HCT116 (cell line): ENCODE results near the gene GALNT13. TPM values are rescaled to one million over a fixed set of nuclear protein-coding genes. Genes with fewer than 3 reads are reported as not detected.

ENCODE experiments used
- ATAC-seq: fragments of 200-7000 bp; cut with Tn5 transposase; 2 replicates; pipeline ENCODE4 v1.9.1; 2020; ENCODE audit warnings: mild to moderate bottlenecking, moderate library complexity
- BruUV-seq: library from RNA; stranded (reverse); fragments of 400-500 nt; replicated peaks from 2 replicates; lab custom pipeline; 2021; lab: Mats Ljungman, UMichigan
- CTCF ChIA-PET: fragments of 300-600 bp; sonication (Branson Sonifier 250); formaldehyde crosslinking; loops from one replicate; lab custom pipeline; 2021; ENCODE audit warnings: antibody characterized with exemption; lab: Charles Lee
- POLR2A ChIA-PET: fragments of 300-600, 350-600 bp; sonication (Branson Sonifier 250); formaldehyde crosslinking; loops from one replicate; lab custom pipeline; 2021; ENCODE audit warnings: antibody characterized with exemption; lab: Charles Lee
- RAD21 ChIA-PET, 2 experiments: fragments of 300-600 bp; sonication (Branson Sonifier 250); formaldehyde crosslinking; loops; one replicate each; lab custom pipeline; 2023; ENCODE audit warnings: low total read pairs in 2 of 2; ENCODE audit not compliant: uncharacterized antibody in 2 of 2, unreplicated experiment in 2 of 2, low non-redundant PET in 1 of 2; lab: Charles Lee
- DNase-seq: peaks from one replicate; pipeline ENCODE4 v3.0.0-alpha.2; 2010; ENCODE audit warnings: low read depth, low spot score
- H2AFZ ChIP-seq: fragments of 200-600 bp; shearing (Covaris generic), sonication (generic); 2 replicates; pipeline ENCODE4 v1.6.1; 2017; ENCODE audit warnings: low read depth, mixed run types, mixed read lengths, antibody characterized with exemption, low read length; ENCODE audit not compliant: poor library complexity, severe bottlenecking
- H3K27ac ChIP-seq: 2 replicates; pipeline ENCODE4 v1.5.1; 2012; ENCODE audit warnings: low read depth, low read length
- H3K27me3 ChIP-seq: fragments of 200-600 bp; sonication (generic); 2 replicates; pipeline ENCODE4 v1.6.1; 2016; ENCODE audit warnings: mixed run types, low read length, mixed read lengths; ENCODE audit not compliant: insufficient read depth
- H3K36me3 ChIP-seq, 2 experiments: fragments of 200-500 bp in 1 of 2; fragments of 200-600 bp in 1 of 2; sonication (Bioruptor generic) in 1 of 2; sonication (generic) in 1 of 2; 2 replicates each; pipeline versions ENCODE4 v1.5.1 to v1.6.1; 2014 to 2016; ENCODE audit warnings: low read length in 2 of 2, inconsistent platforms in 1 of 2, mixed read lengths in 1 of 2, mixed run types in 1 of 2; ENCODE audit not compliant: insufficient read depth in 2 of 2, control insufficient read depth in 1 of 2
- H3K4me1 ChIP-seq, 2 experiments: fragments of 200-600 bp in 1 of 2; sonication (generic) in 1 of 2; 2 replicates each; pipeline versions ENCODE4 v1.5.1 to v1.6.1; 2012 to 2017; ENCODE audit warnings: low read length in 2 of 2, inconsistent platforms in 1 of 2, mild to moderate bottlenecking in 1 of 2, mixed read lengths in 1 of 2, mixed run types in 1 of 2, moderate library complexity in 1 of 2; ENCODE audit not compliant: insufficient read depth in 2 of 2, control insufficient read depth in 1 of 2
- H3K4me2 ChIP-seq: fragments of 200-600 bp; sonication (generic); 2 replicates; pipeline ENCODE4 v1.6.1; 2017; ENCODE audit warnings: mixed run types, low read length, mixed read lengths
- H3K4me3 ChIP-seq, 2 experiments: fragments of 200-600 bp in 1 of 2; sonication (generic) in 1 of 2; replicated peaks in 1 of 2; 2 replicates each; pipeline ENCODE4 v1.5.1; 2011 to 2016; ENCODE audit warnings: low read length in 2 of 2, control low read depth in 1 of 2, low read depth in 1 of 2, mild to moderate bottlenecking in 1 of 2, mixed read lengths in 1 of 2, mixed run types in 1 of 2
- H3K79me2 ChIP-seq: fragments of 200-600 bp; sonication (generic); 2 replicates; pipeline ENCODE4 v1.6.1; 2017; ENCODE audit warnings: mild to moderate bottlenecking, mixed run types, low read length, moderate library complexity, mixed read lengths; ENCODE audit not compliant: insufficient read depth
- H3K9ac ChIP-seq: fragments of 200-600 bp; sonication (generic); 2 replicates; pipeline ENCODE4 v1.6.1; 2016; ENCODE audit warnings: low read length, mixed read lengths
- H3K9me2 ChIP-seq: fragments of 200-600 bp; sonication (generic), shearing (Covaris generic); 2 replicates; pipeline ENCODE4 v1.6.1; 2017; ENCODE audit warnings: mixed run types, mild to moderate bottlenecking, moderate library complexity; ENCODE audit not compliant: insufficient read depth
- H3K9me3 ChIP-seq, 2 experiments: fragments of 200-500 bp in 1 of 2; fragments of 200-600 bp in 1 of 2; sonication (Bioruptor generic) in 1 of 2; sonication (generic) in 1 of 2; 2 replicates each; pipeline ENCODE4 v1.6.1; 2014 to 2017; ENCODE audit warnings: low read length in 2 of 2, mixed read lengths in 2 of 2, inconsistent platforms in 1 of 2, low read depth in 1 of 2, mild to moderate bottlenecking in 1 of 2, mixed run types in 1 of 2, moderate library complexity in 1 of 2; ENCODE audit not compliant: control insufficient read depth in 1 of 2, insufficient read depth in 1 of 2
- H4K20me1 ChIP-seq: fragments of 200-600 bp; sonication (generic), shearing (Covaris generic); 2 replicates; pipeline ENCODE4 v1.6.1; 2017; ENCODE audit warnings: mixed run types, mild to moderate bottlenecking, moderate library complexity; ENCODE audit not compliant: insufficient read depth
- CBX3 ChIP-seq: IDR thresholded peaks from 2 replicates; pipeline ENCODE4 v1.6.1; 2012; ENCODE audit warnings: low read depth
- ELF1 ChIP-seq: IDR thresholded peaks from 2 replicates; pipeline ENCODE4 v1.6.1; 2012; ENCODE audit warnings: low read depth, borderline replicate concordance
- RAD21 ChIP-seq: IDR thresholded peaks from 2 replicates; pipeline ENCODE4 v1.6.1; 2012; ENCODE audit warnings: low read depth, mild to moderate bottlenecking
- SRF ChIP-seq: IDR thresholded peaks from 2 replicates; pipeline ENCODE4 v1.6.1; 2012; ENCODE audit warnings: low read depth
- intact Hi-C: fragments of 100-400 bp; cut with micrococcal nuclease; formaldehyde crosslinking; loops from 2 replicates; pipeline ENCODE4 v1.10.0; 2022
- total RNA-seq: library from RNA; stranded (reverse); gene quantifications from one replicate; pipeline ENCODE4 v1.2.1, GENCODE V29; 2021; ENCODE audit not compliant: unreplicated experiment
- TF ChIP-seq, protein P1 (sequence below): IDR thresholded peaks from 2 replicates; pipeline ENCODE4 v1.6.1; 2011; ENCODE audit warnings: mild to moderate bottlenecking, low read length, moderate library complexity; ENCODE audit not compliant: insufficient replicate concordance; ENCODE audit errors: extremely low read depth
- TF ChIP-seq, protein P2 (sequence below): IDR thresholded peaks from 2 replicates; pipeline ENCODE4 v1.6.1; 2012

Gene GALNT13
- total RNA-seq, 1 experiment from 2014 or later: 0.44 TPM

DNA sequence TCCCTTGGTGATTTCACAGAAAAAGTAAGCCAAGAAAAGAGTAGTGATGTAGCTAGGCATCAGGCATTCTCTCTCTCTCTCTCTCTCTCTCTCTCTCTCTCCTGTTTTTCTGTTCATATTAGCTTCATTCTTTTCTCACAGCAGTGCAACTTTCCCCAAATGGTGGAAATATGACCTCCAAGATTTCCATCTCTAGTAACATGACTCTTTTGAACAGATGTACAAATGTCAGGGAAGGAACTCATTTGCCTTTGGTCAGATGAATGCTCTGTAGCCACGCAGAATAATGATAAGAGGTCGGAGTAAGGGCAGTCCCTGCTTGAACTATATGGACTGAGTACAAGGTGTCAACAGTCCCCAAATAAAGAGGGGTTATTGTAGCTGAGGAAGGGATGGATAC, 316.2 kb downstream of the GALNT13 start:
- H3K79me2 ChIP-seq: no peaks in the 10 kb centered on the region
- H2AFZ ChIP-seq: no peak overlapping the region
- POLR2A ChIA-PET: no interaction called here
- H3K27ac ChIP-seq: no peak overlapping the region
- H3K36me3 ChIP-seq: no peaks in the 10 kb centered on the region
- no peak overlapping the region for H3K4me3 ChIP-seq
- H3K9ac ChIP-seq: no peak overlapping the region
- ATAC-seq: no peak
- no TSS peak for BruUV-seq
- no peak for DNase-seq
- H4K20me1 ChIP-seq: no peaks in the 10 kb centered on the region
- H3K9me2 ChIP-seq: no peaks in the 10 kb centered on the region
- CTCF ChIA-PET: no interaction called here
- H3K27me3 ChIP-seq: no peaks in the 10 kb centered on the region
- TF ChIP-seq ELF1: no peak
- TF ChIP-seq, protein P1, sequence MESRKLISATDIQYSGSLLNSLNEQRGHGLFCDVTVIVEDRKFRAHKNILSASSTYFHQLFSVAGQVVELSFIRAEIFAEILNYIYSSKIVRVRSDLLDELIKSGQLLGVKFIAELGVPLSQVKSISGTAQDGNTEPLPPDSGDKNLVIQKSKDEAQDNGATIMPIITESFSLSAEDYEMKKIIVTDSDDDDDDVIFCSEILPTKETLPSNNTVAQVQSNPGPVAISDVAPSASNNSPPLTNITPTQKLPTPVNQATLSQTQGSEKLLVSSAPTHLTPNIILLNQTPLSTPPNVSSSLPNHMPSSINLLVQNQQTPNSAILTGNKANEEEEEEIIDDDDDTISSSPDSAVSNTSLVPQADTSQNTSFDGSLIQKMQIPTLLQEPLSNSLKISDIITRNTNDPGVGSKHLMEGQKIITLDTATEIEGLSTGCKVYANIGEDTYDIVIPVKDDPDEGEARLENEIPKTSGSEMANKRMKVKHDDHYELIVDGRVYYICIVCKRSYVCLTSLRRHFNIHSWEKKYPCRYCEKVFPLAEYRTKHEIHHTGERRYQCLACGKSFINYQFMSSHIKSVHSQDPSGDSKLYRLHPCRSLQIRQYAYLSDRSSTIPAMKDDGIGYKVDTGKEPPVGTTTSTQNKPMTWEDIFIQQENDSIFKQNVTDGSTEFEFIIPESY: no peak
- TF ChIP-seq SRF: no peak
- TF ChIP-seq, protein P2, sequence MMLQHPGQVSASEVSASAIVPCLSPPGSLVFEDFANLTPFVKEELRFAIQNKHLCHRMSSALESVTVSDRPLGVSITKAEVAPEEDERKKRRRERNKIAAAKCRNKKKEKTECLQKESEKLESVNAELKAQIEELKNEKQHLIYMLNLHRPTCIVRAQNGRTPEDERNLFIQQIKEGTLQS: no peak
- no peaks in the 10 kb centered on the region for H3K4me1 ChIP-seq
- H3K4me2 ChIP-seq: no peak overlapping the region
- intact Hi-C loops: no loop called here
- RAD21 ChIA-PET: no interaction called here
- peaks cover 0 to 5% of the 10 kb centered on the region in 2 experiments; a peak in 2 of 4 replicates for H3K9me3 ChIP-seq

GRCh38 chr2:154189953-154190352, 318.2 kb downstream of the GALNT13 start:
- RAD21 ChIA-PET: no interaction called here
- H3K9ac ChIP-seq: no peak overlapping the region
- no peaks in the 10 kb centered on the region for H3K4me1 ChIP-seq
- BruUV-seq: no TSS peak
- no peaks in the 10 kb centered on the region for H3K27me3 ChIP-seq
- TF ChIP-seq CBX3 (no peak), RAD21 (no peak)
- H3K9me3 ChIP-seq: peaks cover 0 to 4% of the 10 kb centered on the region in 2 experiments; a peak in 2 of 4 replicates
- POLR2A ChIA-PET: no interaction called here
- H4K20me1 ChIP-seq: no peaks in the 10 kb centered on the region
- H3K4me3 ChIP-seq: no peak overlapping the region
- no peaks in the 10 kb centered on the region for H3K79me2 ChIP-seq
- no peaks in the 10 kb centered on the region for H3K36me3 ChIP-seq
- no peak overlapping the region for H2AFZ ChIP-seq
- intact Hi-C loops: no loop called here
- DNase-seq (no peak), ATAC-seq (no peak)
- no peak overlapping the region for H3K4me2 ChIP-seq
- no peaks in the 10 kb centered on the region for H3K9me2 ChIP-seq
- H3K27ac ChIP-seq: no peak overlapping the region
- CTCF ChIA-PET: no interaction called here
